ENCODE data around the gene RAPSN.

Gene RAPSN

GRCh38 chr11:47443817-47444216 lies 5.1 kb downstream of the RAPSN start:
- Histone ChIP-seq H3K9ac (ENCODE audit: insufficient read length) (no peak overlapping the region), H3K4me3 (no peak overlapping the region), H3K36me3 (ENCODE audit: insufficient read depth, low read length) (no peaks in the 10 kb centered on the region), H3K27ac (no peak overlapping the region), H3K9me3 (ENCODE audit: low read depth, low read length) (no peaks in the 10 kb centered on the region)
- no peak for DNase-seq (ENCODE audit: low read depth, low spot score)
- TF ChIP-seq POLR2AphosphoS5 (IDR thresholded peaks at IDR 0.05; ENCODE audit: borderline replicate concordance, low read depth, low read length) (no peak), FOXP2 (optimal IDR thresholded peaks at IDR 0.05; ENCODE audit: control extremely low read depth, extremely low read length, insufficient read depth) (no peak), EZH2 (IDR thresholded peaks at IDR 0.05) (no peak)

- DNase-seq (ENCODE audit: low read depth, low spot score), result no peak
- no peak overlapping the region for H3K27ac ChIP-seq
- H3K36me3 ChIP-seq (ENCODE audit: insufficient read depth, low read length), result no peaks in the 10 kb centered on the region
- H3K4me3 ChIP-seq, result no peak overlapping the region
- TF ChIP-seq EZH2 (IDR thresholded peaks at IDR 0.05) (no peak), POLR2AphosphoS5 (IDR thresholded peaks at IDR 0.05; ENCODE audit: borderline replicate concordance, low read depth, low read length) (no peak), FOXP2 (optimal IDR thresholded peaks at IDR 0.05; ENCODE audit: control extremely low read depth, extremely low read length, insufficient read depth) (no peak)
- no peak overlapping the region for H3K9ac ChIP-seq (ENCODE audit: insufficient read length)
- H3K9me3 ChIP-seq (ENCODE audit: low read depth, low read length), result no peaks in the 10 kb centered on the region
Measured at GRCh38 chr11:47443028-47443700, 5.8 kb downstream of the RAPSN start.

- Histone ChIP-seq H3K36me3 (ENCODE audit: insufficient read depth, low read length) (no peaks in the 10 kb centered on the region), H3K9me3 (ENCODE audit: low read depth, low read length) (no peaks in the 10 kb centered on the region), H3K27ac (no peak overlapping the region), H3K4me3 (no peak overlapping the region), H3K9ac (ENCODE audit: insufficient read length) (no peak overlapping the region)
- DNase-seq (ENCODE audit: low read depth, low spot score), result no peak
- TF ChIP-seq POLR2AphosphoS5 (IDR thresholded peaks at IDR 0.05; ENCODE audit: borderline replicate concordance, low read depth, low read length), result no peak
- no peak for TF ChIP-seq FOXP2 (optimal IDR thresholded peaks at IDR 0.05; ENCODE audit: control extremely low read depth, extremely low read length, insufficient read depth)
- no peak for TF ChIP-seq EZH2 (IDR thresholded peaks at IDR 0.05)
Measured at GRCh38 chr11:47442514-47442913, 6.4 kb downstream of the RAPSN start.

GRCh38 chr11:47441421-47441820 lies 7.5 kb downstream of the RAPSN start:
- H3K36me3 ChIP-seq (ENCODE audit: insufficient read depth, low read length), result no peaks in the 10 kb centered on the region
- no peak overlapping the region for H3K27ac ChIP-seq
- H3K4me3 ChIP-seq, result no peak overlapping the region
- H3K9ac ChIP-seq (ENCODE audit: insufficient read length), result no peak overlapping the region
- TF ChIP-seq FOXP2 (optimal IDR thresholded peaks at IDR 0.05; ENCODE audit: control extremely low read depth, extremely low read length, insufficient read depth) (no peak), POLR2AphosphoS5 (IDR thresholded peaks at IDR 0.05; ENCODE audit: borderline replicate concordance, low read depth, low read length) (no peak), EZH2 (IDR thresholded peaks at IDR 0.05) (no peak)
- no peaks in the 10 kb centered on the region for H3K9me3 ChIP-seq (ENCODE audit: low read depth, low read length)
- no peak for DNase-seq (ENCODE audit: low read depth, low spot score)

GRCh38 chr11:47440054-47440476 lies 8.9 kb downstream of the RAPSN start:
- H3K9me3 ChIP-seq (ENCODE audit: low read depth, low read length), result no peaks in the 10 kb centered on the region
- H3K4me3 ChIP-seq, result no peak overlapping the region
- no peaks in the 10 kb centered on the region for H3K36me3 ChIP-seq (ENCODE audit: insufficient read depth, low read length)
- no peak for TF ChIP-seq EZH2 (IDR thresholded peaks at IDR 0.05)
- no peak for TF ChIP-seq FOXP2 (optimal IDR thresholded peaks at IDR 0.05; ENCODE audit: control extremely low read depth, extremely low read length, insufficient read depth)
- TF ChIP-seq POLR2AphosphoS5 (IDR thresholded peaks at IDR 0.05; ENCODE audit: borderline replicate concordance, low read depth, low read length), result no peak
- H3K27ac ChIP-seq, result no peak overlapping the region
- H3K9ac ChIP-seq (ENCODE audit: insufficient read length), result no peak overlapping the region
- no peak for DNase-seq (ENCODE audit: low read depth, low spot score)

- Histone ChIP-seq H3K9ac (ENCODE audit: insufficient read length) (no peak overlapping the region), H3K4me3 (no peak overlapping the region), H3K9me3 (ENCODE audit: low read depth, low read length) (no peaks in the 10 kb centered on the region), H3K36me3 (ENCODE audit: insufficient read depth, low read length) (no peaks in the 10 kb centered on the region), H3K27ac (no peak overlapping the region)
- no peak for TF ChIP-seq EZH2 (IDR thresholded peaks at IDR 0.05)
- no peak for DNase-seq (ENCODE audit: low read depth, low spot score)
Measured at GRCh38 chr11:47438721-47439120, 10.2 kb downstream of the RAPSN start.

DNA sequence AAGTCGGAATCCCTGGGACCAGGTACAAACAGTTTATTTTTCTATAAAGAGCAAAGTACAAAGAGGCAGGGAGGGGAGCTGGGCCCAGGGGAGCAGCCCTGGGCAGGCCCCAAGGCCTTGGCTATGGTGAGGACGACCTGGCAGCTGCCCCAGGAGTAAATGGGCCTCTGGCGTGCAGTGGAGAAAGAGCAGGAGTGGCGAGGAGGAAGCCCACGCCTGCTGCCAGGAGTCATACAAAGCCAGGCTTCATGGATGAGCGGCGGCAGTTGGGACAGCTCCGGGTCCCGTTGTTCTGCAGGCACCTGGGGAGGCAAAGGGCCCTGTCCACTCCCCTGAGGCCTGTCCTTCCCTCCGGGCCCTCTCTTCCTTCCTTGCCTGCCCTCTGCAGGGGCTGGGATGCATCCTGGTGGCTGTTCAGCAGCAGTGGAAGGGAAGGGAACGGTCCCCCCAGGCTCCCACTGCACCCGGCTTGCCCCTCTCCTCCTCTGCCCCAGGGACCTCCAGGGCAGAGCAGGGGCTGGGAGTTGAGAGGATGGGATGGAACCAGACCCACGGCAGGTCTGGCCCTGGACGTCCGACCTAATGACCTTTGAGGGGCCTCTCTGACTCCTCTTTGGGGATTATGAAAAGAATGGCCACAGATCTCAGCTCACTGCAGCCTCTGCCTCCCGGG lies 11.1 kb downstream of the RAPSN start:
- DNase-seq (ENCODE audit: low read depth, low spot score), result no peak
- Histone ChIP-seq H3K27ac (no peak overlapping the region), H3K36me3 (ENCODE audit: insufficient read depth, low read length) (no peaks in the 10 kb centered on the region), H3K4me3 (no peak overlapping the region), H3K9ac (ENCODE audit: insufficient read length) (no peak overlapping the region), H3K9me3 (ENCODE audit: low read depth, low read length) (no peaks in the 10 kb centered on the region)
- TF ChIP-seq FOXP2 (optimal IDR thresholded peaks at IDR 0.05; ENCODE audit: control extremely low read depth, extremely low read length, insufficient read depth) (no peak), POLR2AphosphoS5 (IDR thresholded peaks at IDR 0.05; ENCODE audit: borderline replicate concordance, low read depth, low read length) (no peak), EZH2 (IDR thresholded peaks at IDR 0.05) (no peak)

DNA sequence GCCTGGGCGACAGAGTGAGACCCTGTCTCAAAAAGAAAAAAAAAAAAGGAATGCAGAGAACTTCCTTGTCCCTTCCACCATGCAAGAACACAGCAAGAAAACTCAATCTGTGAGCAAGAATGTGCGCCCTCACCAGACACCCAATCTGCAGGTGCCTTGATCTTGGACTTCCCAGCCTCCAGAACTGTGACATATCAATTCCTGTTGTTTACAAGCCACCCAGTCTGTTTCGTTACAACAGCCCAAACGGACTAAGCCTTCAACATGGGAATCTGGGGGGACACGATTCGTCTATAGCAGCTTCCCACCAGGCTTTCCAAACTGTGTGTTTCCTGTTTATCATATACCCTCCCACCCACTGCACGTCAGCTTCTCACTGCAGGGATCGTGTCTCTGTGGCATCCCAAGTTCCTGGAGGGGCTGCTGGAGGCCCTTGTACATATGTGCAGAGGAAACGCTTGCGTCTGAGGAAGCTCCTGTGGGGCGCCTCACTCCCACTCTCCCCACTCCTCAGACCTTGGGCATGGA lies 11.7 kb downstream of the RAPSN start:
- no peak overlapping the region for H3K4me3 ChIP-seq
- no peaks in the 10 kb centered on the region for H3K36me3 ChIP-seq (ENCODE audit: insufficient read depth, low read length)
- H3K9ac ChIP-seq (ENCODE audit: insufficient read length), result no peak overlapping the region
- H3K9me3 ChIP-seq (ENCODE audit: low read depth, low read length), result no peaks in the 10 kb centered on the region
- no peak for DNase-seq (ENCODE audit: low read depth, low spot score)
- TF ChIP-seq FOXP2 (optimal IDR thresholded peaks at IDR 0.05; ENCODE audit: control extremely low read depth, extremely low read length, insufficient read depth), result no peak
- TF ChIP-seq EZH2 (IDR thresholded peaks at IDR 0.05), result no peak
- TF ChIP-seq POLR2AphosphoS5 (IDR thresholded peaks at IDR 0.05; ENCODE audit: borderline replicate concordance, low read depth, low read length), result no peak
- H3K27ac ChIP-seq, result no peak overlapping the region
